ENCODE measurements around the gene RFNG. TPM values are rescaled to one million over a fixed set of nuclear protein-coding genes. Genes with fewer than 3 reads are reported as not detected.

RFNG gene
- polyA plus RNA-seq, 1 donor (not counting 4 experiments of a cell fraction or from before 2014, with no cell fraction given) = 10.2 TPM

- no peaks in the 10 kb centered on the region for H3K27me3 ChIP-seq (ENCODE audit: control insufficient read depth, extremely low read depth, insufficient read depth, low read length)
- dilution Hi-C loops (cut with MboI; ENCODE audit: extremely low pct_ligation_motif_present, low sequenced_read_pairs) = no loop called here
- no peak overlapping the region for H3K4me2 ChIP-seq (ENCODE audit: control insufficient read depth, extremely low read depth, insufficient read depth, low read depth, low read length)
- H4K20me1 ChIP-seq (ENCODE audit: control insufficient read depth, extremely low read depth, insufficient read depth, low read length) = no peaks in the 10 kb centered on the region
- FAIRE-seq (no peak), DNase-seq (ENCODE audit: low read depth, low spot score) (no peak)
- H3K9me3 ChIP-seq (ENCODE audit: control insufficient read depth, low read depth, low read length) = no peaks in the 10 kb centered on the region
- H3K36me3 ChIP-seq (ENCODE audit: control insufficient read depth in 2 of 2, extremely low read depth in 1 of 2, insufficient read depth in 2 of 2, low read length in 2 of 2) = peaks cover 5 to 19% of the 10 kb centered on the region in 2 experiments
- no peaks in the 10 kb centered on the region for H3K9me1 ChIP-seq (ENCODE audit: control insufficient read depth, extremely low read depth, insufficient read depth, low read length)
- TF ChIP-seq, protein P1, sequence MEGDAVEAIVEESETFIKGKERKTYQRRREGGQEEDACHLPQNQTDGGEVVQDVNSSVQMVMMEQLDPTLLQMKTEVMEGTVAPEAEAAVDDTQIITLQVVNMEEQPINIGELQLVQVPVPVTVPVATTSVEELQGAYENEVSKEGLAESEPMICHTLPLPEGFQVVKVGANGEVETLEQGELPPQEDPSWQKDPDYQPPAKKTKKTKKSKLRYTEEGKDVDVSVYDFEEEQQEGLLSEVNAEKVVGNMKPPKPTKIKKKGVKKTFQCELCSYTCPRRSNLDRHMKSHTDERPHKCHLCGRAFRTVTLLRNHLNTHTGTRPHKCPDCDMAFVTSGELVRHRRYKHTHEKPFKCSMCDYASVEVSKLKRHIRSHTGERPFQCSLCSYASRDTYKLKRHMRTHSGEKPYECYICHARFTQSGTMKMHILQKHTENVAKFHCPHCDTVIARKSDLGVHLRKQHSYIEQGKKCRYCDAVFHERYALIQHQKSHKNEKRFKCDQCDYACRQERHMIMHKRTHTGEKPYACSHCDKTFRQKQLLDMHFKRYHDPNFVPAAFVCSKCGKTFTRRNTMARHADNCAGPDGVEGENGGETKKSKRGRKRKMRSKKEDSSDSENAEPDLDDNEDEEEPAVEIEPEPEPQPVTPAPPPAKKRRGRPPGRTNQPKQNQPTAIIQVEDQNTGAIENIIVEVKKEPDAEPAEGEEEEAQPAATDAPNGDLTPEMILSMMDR (optimal IDR thresholded peaks at IDR 0.05 in 1 of 3, IDR thresholded peaks at IDR 0.05 in 1 of 3, conservative IDR thresholded peaks at IDR 0.05 in 1 of 3; ENCODE audit: extremely low read depth in 1 of 3, insufficient read depth in 2 of 3, low read length in 3 of 3) = no peak
- TF ChIP-seq EZH2 (IDR thresholded peaks at IDR 0.05; ENCODE audit: low read length) = no peak
- H2AFZ ChIP-seq (ENCODE audit: control insufficient read depth, low read length) = no peak overlapping the region
- peaks cover 25% of the 10 kb centered on the region for H3K79me2 ChIP-seq (ENCODE audit: control insufficient read depth, insufficient read depth, low read length)
- H3K27ac ChIP-seq (ENCODE audit: control insufficient read depth, insufficient read depth, low read length) = no peak overlapping the region
- no peak overlapping the region for H3K4me3 ChIP-seq (ENCODE audit: control insufficient read depth in 2 of 3, extremely low read depth in 1 of 3, insufficient read depth in 2 of 3, low read depth in 1 of 3, low read length in 3 of 3)
- H3K9ac ChIP-seq (ENCODE audit: control insufficient read depth, extremely low read depth, insufficient read depth, low read length) = no peak overlapping the region
- H3K4me1 ChIP-seq (ENCODE audit: control insufficient read depth, extremely low read depth, insufficient read depth, low read length) = peaks cover 11% of the 10 kb centered on the region
Observed at GRCh38 chr17:82049521-82049971, 2.1 kb downstream of the RFNG start.

DNA sequence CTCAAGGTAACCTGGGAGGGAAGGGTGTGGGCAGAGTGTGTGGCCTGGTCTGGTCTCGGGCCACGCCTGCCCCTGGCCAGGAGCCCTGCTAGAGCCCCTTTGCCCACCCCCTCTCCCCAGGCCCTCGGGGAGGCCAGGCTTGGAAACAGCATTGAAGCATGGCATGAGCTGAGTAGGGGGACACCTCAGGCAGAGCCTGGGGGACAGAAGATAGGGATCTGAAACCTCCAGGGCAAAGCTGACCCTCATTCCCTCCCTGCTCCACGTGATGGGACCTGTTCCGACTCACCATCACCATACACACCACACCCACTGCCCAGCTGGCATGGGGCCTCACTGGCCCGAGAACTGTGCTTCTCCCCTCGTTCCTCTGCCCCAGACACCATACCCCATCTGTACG is 2.5 kb downstream of the RFNG start:
- Histone ChIP-seq H3K4me2 (ENCODE audit: control insufficient read depth, extremely low read depth, insufficient read depth, low read depth, low read length) (no peak overlapping the region), H3K27me3 (ENCODE audit: control insufficient read depth, extremely low read depth, insufficient read depth, low read length) (no peaks in the 10 kb centered on the region), H3K27ac (ENCODE audit: control insufficient read depth, insufficient read depth, low read length) (no peak overlapping the region), H3K79me2 (ENCODE audit: control insufficient read depth, insufficient read depth, low read length) (peaks cover 25% of the 10 kb centered on the region), H3K4me1 (ENCODE audit: control insufficient read depth, extremely low read depth, insufficient read depth, low read length) (peaks cover 11% of the 10 kb centered on the region), H3K4me3 (ENCODE audit: control insufficient read depth in 2 of 3, extremely low read depth in 1 of 3, insufficient read depth in 2 of 3, low read depth in 1 of 3, low read length in 3 of 3) (no peak overlapping the region), H4K20me1 (ENCODE audit: control insufficient read depth, extremely low read depth, insufficient read depth, low read length) (no peaks in the 10 kb centered on the region), H3K9me3 (ENCODE audit: control insufficient read depth, low read depth, low read length) (no peaks in the 10 kb centered on the region), H3K9ac (ENCODE audit: control insufficient read depth, extremely low read depth, insufficient read depth, low read length) (no peak overlapping the region), H3K36me3 (ENCODE audit: control insufficient read depth in 2 of 2, extremely low read depth in 1 of 2, insufficient read depth in 2 of 2, low read length in 2 of 2) (peaks cover 5 to 16% of the 10 kb centered on the region in 2 experiments), H2AFZ (ENCODE audit: control insufficient read depth, low read length) (no peak overlapping the region), H3K9me1 (ENCODE audit: control insufficient read depth, extremely low read depth, insufficient read depth, low read length) (no peaks in the 10 kb centered on the region)
- TF ChIP-seq, protein P1 (optimal IDR thresholded peaks at IDR 0.05 in 1 of 3, IDR thresholded peaks at IDR 0.05 in 1 of 3, conservative IDR thresholded peaks at IDR 0.05 in 1 of 3; ENCODE audit: extremely low read depth in 1 of 3, insufficient read depth in 2 of 3, low read length in 3 of 3) = no peak
- TF ChIP-seq EZH2 (IDR thresholded peaks at IDR 0.05; ENCODE audit: low read length) = no peak
- FAIRE-seq (no peak), DNase-seq (ENCODE audit: low read depth, low spot score) (no peak)
- dilution Hi-C loops (cut with MboI; ENCODE audit: extremely low pct_ligation_motif_present, low sequenced_read_pairs) = no loop called here

All from keratinocyte (primary cell).